Spleen (tissue), 7 donors: Measurements from ENCODE around the gene LGR6.
A peak's percentile ranks its signal among the peaks of the same experiment; 100 is the strongest.

Experiments used
- CTCF ChIP-seq, 11 experiments: fragments of 200-600 bp in 7 of 11; fragments of 450-650 bp in 4 of 11; sonication (generic) in 4 of 11; IDR thresholded peaks in 8 of 11; conservative IDR thresholded peaks in 3 of 11; 1 replicate in 7 of 11; 2 replicates in 4 of 11; pipeline versions ENCODE4 v1.4.0 to v1.8.0; 2016 to 2021; ENCODE audit warnings: antibody characterized with exemption in 11 of 11, inconsistent platforms in 4 of 11, mild to moderate bottlenecking in 1 of 11
- POLR2A ChIP-seq, 3 donors: fragments of 450-650 bp; IDR thresholded peaks; one replicate each; pipeline ENCODE4 v1.5.1; 2017; ENCODE audit warnings: antibody characterized with exemption in 3 of 3, mild to moderate bottlenecking in 1 of 3
- POLR2AphosphoS5 ChIP-seq, 3 donors: sonication (generic); formaldehyde crosslinking; IDR thresholded peaks; one replicate each; pipeline ENCODE4 v1.5.1; 2017; ENCODE audit warnings: antibody characterized with exemption in 3 of 3
- donor health status: DM: no; HTN: no; CAD: no; lungs with moderate emphysema.
- donor health status: DM: no; HTN: no; CAD: no.
- donor health status: DM: no; HTN: no; CAD: no.

GRCh38 chr1:202286622-202287097, 93.1 kb downstream of the LGR6 start:
- TF ChIP-seq CTCF (IDR thresholded peaks at IDR 0.05 in 8 of 11, conservative IDR thresholded peaks at IDR 0.05 in 3 of 11) (peak in 2 of 11 experiments; percentile 16 to 22), POLR2AphosphoS5 (IDR thresholded peaks at IDR 0.05) (peak in 2 of 3 donors; percentile 79), POLR2A (IDR thresholded peaks at IDR 0.05) (no peak)
